ENCODE results near the gene RELN. TPM values are rescaled to one million over a fixed set of nuclear protein-coding genes. Genes with fewer than 3 reads are reported as not detected.

RELN gene
- total RNA-seq, 1 experiment from 2014 or later: 4.3 TPM

GRCh38 chr7:103637094-103637493 is 352.4 kb downstream of the RELN start:
- Mint-ChIP-seq H3K36me3 (ENCODE audit: insufficient read depth, unreplicated experiment) (no peaks in the 10 kb centered on the region), H3K27ac (ENCODE audit: unreplicated experiment) (no peak overlapping the region), H3K9me3 (ENCODE audit: unreplicated experiment) (no peaks in the 10 kb centered on the region), H3K4me3 (ENCODE audit: unreplicated experiment) (no peak overlapping the region), H3K4me1 (ENCODE audit: low read depth, unreplicated experiment) (no peaks in the 10 kb centered on the region), H3K27me3 (ENCODE audit: insufficient read depth, unreplicated experiment) (no peaks in the 10 kb centered on the region)
- H3K4me3 ChIP-seq (ENCODE audit: low read depth, low read length): no peak overlapping the region
- ChIA-PET CTCF (interaction anchor here (0.7 kb wide), 1 partner anchor 135 kb away, joined by 3 read pairs; no protein-coding TSS in a partner anchor), POLR2A (no interaction called here)
- TF ChIP-seq CTCF (IDR thresholded peaks at IDR 0.05; ENCODE audit: insufficient read depth in 1 of 2, low read depth in 1 of 2, low read length in 1 of 2, severe bottlenecking in 1 of 2, unreplicated experiment in 1 of 2): no peak
- intact Hi-C loops (cut with micrococcal nuclease; ENCODE audit: unreplicated experiment): no loop called here
- H3K4me1 ChIP-seq: no peaks in the 10 kb centered on the region
- H3K9me3 ChIP-seq: no peaks in the 10 kb centered on the region
- H3K27me3 ChIP-seq (replicated peaks; ENCODE audit: control insufficient read depth, insufficient read depth, low read length): no peaks in the 10 kb centered on the region
- no peaks in the 10 kb centered on the region for H3K36me3 ChIP-seq (ENCODE audit: control insufficient read depth, insufficient read depth, low read length)
- DNase-seq: no peak
- no TSS peak for BruUV-seq (replicated peaks)

GRCh38 chr7:103636153-103636552 is 353.3 kb downstream of the RELN start:
- no peak for TF ChIP-seq CTCF (IDR thresholded peaks at IDR 0.05; ENCODE audit: insufficient read depth in 1 of 2, low read depth in 1 of 2, low read length in 1 of 2, severe bottlenecking in 1 of 2, unreplicated experiment in 1 of 2)
- no peaks in the 10 kb centered on the region for H3K36me3 ChIP-seq (ENCODE audit: control insufficient read depth, insufficient read depth, low read length)
- ChIA-PET POLR2A (no interaction called here), CTCF (no interaction called here)
- Mint-ChIP-seq H3K27me3 (ENCODE audit: insufficient read depth, unreplicated experiment) (no peaks in the 10 kb centered on the region), H3K9me3 (ENCODE audit: unreplicated experiment) (no peaks in the 10 kb centered on the region), H3K27ac (ENCODE audit: unreplicated experiment) (no peak overlapping the region), H3K36me3 (ENCODE audit: insufficient read depth, unreplicated experiment) (no peaks in the 10 kb centered on the region), H3K4me1 (ENCODE audit: low read depth, unreplicated experiment) (no peaks in the 10 kb centered on the region), H3K4me3 (ENCODE audit: unreplicated experiment) (no peak overlapping the region)
- no peaks in the 10 kb centered on the region for H3K9me3 ChIP-seq
- no peak overlapping the region for H3K4me3 ChIP-seq (ENCODE audit: low read depth, low read length)
- intact Hi-C loops (cut with micrococcal nuclease; ENCODE audit: unreplicated experiment): no loop called here
- H3K4me1 ChIP-seq: no peaks in the 10 kb centered on the region
- peak in 1 of 2 experiments; percentile 38 for DNase-seq
- no TSS peak for BruUV-seq (replicated peaks)
- no peaks in the 10 kb centered on the region for H3K27me3 ChIP-seq (replicated peaks; ENCODE audit: control insufficient read depth, insufficient read depth, low read length)

GRCh38 chr7:103632972-103633371 is 356.5 kb downstream of the RELN start:
- Mint-ChIP-seq H3K27ac (ENCODE audit: unreplicated experiment) (no peak overlapping the region), H3K4me1 (ENCODE audit: low read depth, unreplicated experiment) (no peaks in the 10 kb centered on the region), H3K36me3 (ENCODE audit: insufficient read depth, unreplicated experiment) (no peaks in the 10 kb centered on the region), H3K4me3 (ENCODE audit: unreplicated experiment) (no peak overlapping the region), H3K9me3 (ENCODE audit: unreplicated experiment) (no peaks in the 10 kb centered on the region), H3K27me3 (ENCODE audit: insufficient read depth, unreplicated experiment) (no peaks in the 10 kb centered on the region)
- intact Hi-C loops (cut with micrococcal nuclease; ENCODE audit: unreplicated experiment): no loop called here
- Histone ChIP-seq H3K36me3 (ENCODE audit: control insufficient read depth, insufficient read depth, low read length) (no peaks in the 10 kb centered on the region), H3K27me3 (replicated peaks; ENCODE audit: control insufficient read depth, insufficient read depth, low read length) (no peaks in the 10 kb centered on the region), H3K9me3 (no peaks in the 10 kb centered on the region), H3K4me1 (no peaks in the 10 kb centered on the region), H3K4me3 (ENCODE audit: low read depth, low read length) (no peak overlapping the region)
- POLR2A ChIA-PET: no interaction called here
- no peak for TF ChIP-seq CTCF (IDR thresholded peaks at IDR 0.05; ENCODE audit: insufficient read depth in 1 of 2, low read depth in 1 of 2, low read length in 1 of 2, severe bottlenecking in 1 of 2, unreplicated experiment in 1 of 2)
- CTCF ChIA-PET: no interaction called here
- no peak for DNase-seq
- BruUV-seq (replicated peaks): no TSS peak
